ENCODE data around the gene EXOC4.

The EXOC4 gene

DNA sequence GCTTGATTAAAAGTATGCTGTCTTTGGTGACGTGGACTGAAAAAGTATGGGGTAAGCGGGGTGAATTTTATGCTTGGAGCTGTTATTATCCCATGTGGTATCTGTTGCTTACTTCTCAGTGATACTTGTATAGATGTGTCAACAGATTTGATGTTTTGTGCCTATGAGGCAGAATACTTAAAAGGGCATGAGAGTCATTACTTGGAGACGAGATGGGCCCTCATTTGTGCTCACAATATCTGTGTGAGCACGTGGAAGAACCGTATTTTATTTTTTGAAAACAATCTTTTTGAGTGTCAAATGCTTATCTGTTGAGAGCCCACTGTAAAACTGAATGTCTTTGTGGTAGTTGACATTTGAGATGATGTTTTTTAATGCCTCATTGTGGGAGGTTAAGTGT, 281.9 kb downstream of the EXOC4 start:
- Histone ChIP-seq H3K36me3 (ENCODE audit: insufficient read depth, low read length) (no peaks in the 10 kb centered on the region), H3K9me3 (ENCODE audit: control insufficient read depth, insufficient read depth, low read length) (no peaks in the 10 kb centered on the region), H3K9ac (ENCODE audit: low read depth, low read length) (no peak overlapping the region), H3K4me1 (ENCODE audit: insufficient read depth, low read length) (no peaks in the 10 kb centered on the region; the same call in 1 of the 2 replicates)

DNA sequence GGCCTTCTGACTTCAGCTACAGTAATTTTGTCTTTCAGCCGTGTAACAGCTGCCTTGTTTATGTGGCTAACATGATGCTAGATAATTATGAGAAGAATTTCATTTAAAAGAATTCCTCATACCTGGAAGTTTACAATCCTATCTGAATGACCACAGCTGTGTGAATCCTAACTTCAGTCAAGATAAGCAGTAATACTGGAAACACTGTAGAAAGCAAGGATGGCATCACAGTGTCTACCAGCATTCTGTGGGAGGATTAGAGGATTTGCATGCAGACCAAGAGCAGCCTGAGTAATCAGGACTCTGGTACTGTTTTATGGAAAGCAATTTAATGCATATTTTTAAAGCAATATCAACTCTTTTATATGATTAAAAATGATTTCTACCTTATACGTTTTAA, 282.4 kb downstream of the EXOC4 start:
- no peak overlapping the region for H3K9ac ChIP-seq (ENCODE audit: low read depth, low read length)
- H3K9me3 ChIP-seq (ENCODE audit: control insufficient read depth, insufficient read depth, low read length), result no peaks in the 10 kb centered on the region
- no peaks in the 10 kb centered on the region for H3K36me3 ChIP-seq (ENCODE audit: insufficient read depth, low read length)
- H3K4me1 ChIP-seq (ENCODE audit: insufficient read depth, low read length), result peaks cover 2% of the 10 kb centered on the region; the same call in 1 of the 2 replicates

DNA sequence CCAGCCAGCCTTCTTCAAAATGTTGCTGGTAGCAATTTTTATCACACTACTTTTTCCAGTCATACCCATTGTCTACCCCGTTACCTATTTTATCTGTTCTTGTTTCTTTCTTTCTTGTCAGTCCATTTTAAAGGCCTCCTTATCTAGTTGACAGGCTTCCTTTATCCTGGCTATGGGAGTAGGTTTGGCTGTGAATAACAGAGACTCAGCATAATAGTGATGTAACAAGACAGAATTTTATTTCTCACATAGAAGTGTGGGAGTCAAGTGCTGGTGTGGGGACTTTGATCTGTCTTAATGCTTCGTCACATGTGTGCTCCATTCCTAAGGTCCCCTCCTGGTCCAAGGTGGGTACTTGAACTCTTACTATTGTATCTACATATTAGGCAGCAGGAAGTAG, 283.6 kb downstream of the EXOC4 start:
- Histone ChIP-seq H3K9me3 (ENCODE audit: control insufficient read depth, insufficient read depth, low read length) (no peaks in the 10 kb centered on the region), H3K4me1 (ENCODE audit: insufficient read depth, low read length) (peaks cover 6% of the 10 kb centered on the region; the same call in 1 of the 2 replicates), H3K9ac (ENCODE audit: low read depth, low read length) (no peak overlapping the region), H3K36me3 (ENCODE audit: insufficient read depth, low read length) (no peaks in the 10 kb centered on the region)

DNA sequence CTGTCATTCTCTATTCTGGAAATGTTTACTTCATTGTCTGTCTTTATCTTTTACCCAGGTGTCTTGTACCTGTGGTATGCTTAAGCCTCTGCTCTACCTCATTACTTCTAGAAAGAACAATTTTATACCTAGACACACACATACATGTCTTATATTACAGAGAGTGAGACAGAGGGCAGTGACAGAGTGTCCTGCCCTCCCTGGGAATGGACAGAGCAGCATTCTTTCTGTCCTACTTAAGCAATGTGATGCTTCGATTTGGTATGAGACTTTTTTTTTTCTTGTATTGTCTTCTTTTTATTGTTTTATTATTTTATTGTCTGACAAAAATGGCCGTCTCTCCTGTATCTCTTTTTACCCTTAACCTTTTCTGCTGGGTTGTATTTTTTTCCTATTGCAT, 286.1 kb downstream of the EXOC4 start:
- Histone ChIP-seq H3K9ac (ENCODE audit: low read depth, low read length) (no peak overlapping the region), H3K36me3 (ENCODE audit: insufficient read depth, low read length) (no peaks in the 10 kb centered on the region)

DNA sequence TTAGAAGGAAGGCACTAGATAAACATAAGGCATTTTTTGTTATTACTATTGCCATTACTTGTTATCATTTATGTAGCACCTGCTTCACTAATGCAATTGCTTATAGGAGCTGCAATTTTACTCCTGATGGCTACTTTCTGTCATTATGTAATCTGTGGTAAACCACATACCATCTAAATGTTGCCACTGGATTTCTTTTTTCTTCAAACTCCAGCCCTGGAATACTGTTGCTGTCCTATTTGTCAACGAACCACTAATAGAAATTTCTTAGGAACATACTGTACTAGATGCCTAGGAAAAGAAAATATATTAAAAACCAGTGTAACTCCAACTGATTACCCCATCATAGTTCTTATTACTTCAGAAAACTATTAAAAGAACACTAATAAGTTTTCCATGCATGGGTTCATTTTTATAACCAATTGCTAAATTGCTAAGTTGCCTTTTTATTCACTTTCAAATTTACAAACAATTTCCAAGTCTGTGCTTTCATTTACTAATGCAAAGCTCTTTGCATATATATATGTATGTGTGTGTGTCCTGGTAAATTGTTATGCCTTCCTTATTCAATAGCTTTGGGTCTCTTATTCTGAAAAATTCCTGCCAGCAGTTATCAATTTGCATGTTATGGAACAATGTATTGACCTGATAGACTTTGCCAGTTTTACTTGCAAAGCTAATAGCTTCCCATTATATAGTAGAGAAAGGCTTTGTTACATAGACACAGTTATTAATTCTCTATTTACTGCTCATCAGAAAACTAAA, 287.4 kb downstream of the EXOC4 start:
- Histone ChIP-seq H3K4me1 (ENCODE audit: insufficient read depth, low read length) (peaks cover 6% of the 10 kb centered on the region; the same call in 1 of the 2 replicates), H3K9ac (ENCODE audit: low read depth, low read length) (no peak overlapping the region), H3K36me3 (ENCODE audit: insufficient read depth, low read length) (no peaks in the 10 kb centered on the region), H3K9me3 (ENCODE audit: control insufficient read depth, insufficient read depth, low read length) (no peaks in the 10 kb centered on the region)

More for the DNA sequence above, 286.1 kb downstream of the EXOC4 start:
- Histone ChIP-seq H3K9me3 (ENCODE audit: control insufficient read depth, insufficient read depth, low read length) (no peaks in the 10 kb centered on the region), H3K4me1 (ENCODE audit: insufficient read depth, low read length) (peaks cover 6% of the 10 kb centered on the region; the same call in 1 of the 2 replicates)

DNA sequence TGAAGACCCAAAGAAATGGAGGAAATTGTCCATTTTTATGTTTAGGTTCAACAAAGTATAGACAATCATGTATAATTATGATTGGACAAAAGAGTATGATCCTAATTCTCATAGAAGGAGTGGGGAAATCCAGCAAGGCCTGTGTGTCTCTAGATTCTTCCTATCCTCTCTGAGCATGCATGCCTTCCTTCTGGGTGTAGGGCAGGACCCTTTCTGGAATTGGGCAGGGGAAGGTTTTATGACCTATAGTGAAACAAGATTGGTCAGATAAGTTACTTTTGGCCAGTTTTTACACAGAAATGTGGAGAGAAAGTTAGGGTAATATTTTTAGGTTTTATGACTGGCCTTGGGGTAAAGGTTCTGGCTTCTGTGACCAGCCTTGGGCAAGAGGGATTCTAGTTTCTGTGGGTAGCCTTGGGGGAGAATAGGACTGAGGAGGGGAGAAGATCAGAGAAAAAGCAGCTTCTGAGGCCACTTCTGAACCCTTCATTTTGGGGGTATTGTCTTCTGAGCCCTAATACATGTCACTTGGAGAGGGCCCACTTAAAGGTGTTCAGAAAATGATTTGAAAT, 289.4 kb downstream of the EXOC4 start:
- H3K9ac ChIP-seq (ENCODE audit: low read depth, low read length), result no peak overlapping the region
- no peaks in the 10 kb centered on the region for H3K36me3 ChIP-seq (ENCODE audit: insufficient read depth, low read length)
- H3K9me3 ChIP-seq (ENCODE audit: control insufficient read depth, insufficient read depth, low read length), result no peaks in the 10 kb centered on the region
- peaks cover 6% of the 10 kb centered on the region; the same call in 1 of the 2 replicates for H3K4me1 ChIP-seq (ENCODE audit: insufficient read depth, low read length)

DNA sequence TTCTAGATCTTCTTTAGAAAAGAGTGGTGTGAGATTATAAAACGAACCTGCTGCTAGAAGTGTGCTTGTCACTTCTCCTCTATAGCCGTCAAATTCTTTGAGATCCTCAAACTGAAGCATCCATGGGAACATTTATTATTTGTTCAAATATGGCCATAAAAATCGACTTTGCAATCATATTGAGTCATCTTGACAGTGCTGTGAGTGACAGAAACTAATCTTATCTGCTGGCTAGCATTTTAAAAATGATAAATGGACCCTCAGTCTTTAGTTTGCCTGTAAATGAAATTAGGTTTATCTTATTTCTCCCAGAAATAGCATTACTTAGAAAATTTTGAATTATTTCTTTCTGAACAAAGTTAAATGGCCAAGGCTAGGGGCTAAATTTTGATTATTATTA, 290.8 kb downstream of the EXOC4 start:
- H3K36me3 ChIP-seq (ENCODE audit: insufficient read depth, low read length), result no peaks in the 10 kb centered on the region
- H3K4me1 ChIP-seq (ENCODE audit: insufficient read depth, low read length), result peaks cover 6% of the 10 kb centered on the region; the same call in 1 of the 2 replicates
- no peaks in the 10 kb centered on the region for H3K9me3 ChIP-seq (ENCODE audit: control insufficient read depth, insufficient read depth, low read length)
- no peak overlapping the region for H3K9ac ChIP-seq (ENCODE audit: low read depth, low read length)

DNA sequence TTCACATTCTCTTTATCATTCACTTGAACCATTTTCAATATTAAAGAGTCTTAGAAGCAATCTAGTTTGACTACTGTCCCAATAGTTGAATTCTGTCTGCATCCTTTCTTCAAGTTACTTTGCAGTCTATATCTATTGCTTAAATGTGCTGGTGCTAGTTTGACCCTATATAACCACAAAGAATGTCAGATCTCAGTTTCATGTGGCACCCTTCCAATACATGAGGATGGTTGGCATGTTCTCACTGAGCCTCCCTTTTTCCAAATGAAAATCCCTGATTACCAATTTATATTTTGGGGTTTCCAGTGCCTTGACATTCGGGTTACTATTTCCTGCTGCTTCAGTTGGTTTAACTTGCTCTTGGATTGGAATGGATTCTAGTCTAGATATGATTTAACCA, 292.7 kb downstream of the EXOC4 start:
- Histone ChIP-seq H3K36me3 (ENCODE audit: insufficient read depth, low read length) (no peaks in the 10 kb centered on the region), H3K9me3 (ENCODE audit: control insufficient read depth, insufficient read depth, low read length) (no peaks in the 10 kb centered on the region), H3K9ac (ENCODE audit: low read depth, low read length) (no peak overlapping the region), H3K4me1 (ENCODE audit: insufficient read depth, low read length) (peaks cover 1% of the 10 kb centered on the region; the same call in 1 of the 2 replicates)

DNA sequence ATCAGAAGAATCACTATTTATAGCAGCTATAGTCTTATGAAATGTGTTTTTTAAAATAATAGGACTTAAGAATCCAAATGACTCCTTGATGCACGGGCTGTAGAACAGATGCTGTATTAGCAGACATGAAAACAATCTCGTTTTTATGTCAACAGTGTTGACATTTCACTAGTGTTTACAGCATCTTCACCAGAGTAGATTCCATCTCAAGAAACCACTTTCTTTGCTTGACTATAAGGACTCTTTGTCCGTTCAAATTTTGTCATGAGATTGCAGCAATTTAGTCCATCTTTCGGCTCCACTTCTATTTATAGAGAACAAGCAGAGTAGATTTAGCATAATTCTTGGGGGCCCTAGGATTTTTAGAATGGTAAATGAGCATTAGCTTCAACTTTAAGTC, 295.1 kb downstream of the EXOC4 start:
- Histone ChIP-seq H3K9ac (ENCODE audit: low read depth, low read length) (no peak overlapping the region), H3K36me3 (ENCODE audit: insufficient read depth, low read length) (no peaks in the 10 kb centered on the region), H3K4me1 (ENCODE audit: insufficient read depth, low read length) (no peaks in the 10 kb centered on the region), H3K9me3 (ENCODE audit: control insufficient read depth, insufficient read depth, low read length) (no peaks in the 10 kb centered on the region)

DNA sequence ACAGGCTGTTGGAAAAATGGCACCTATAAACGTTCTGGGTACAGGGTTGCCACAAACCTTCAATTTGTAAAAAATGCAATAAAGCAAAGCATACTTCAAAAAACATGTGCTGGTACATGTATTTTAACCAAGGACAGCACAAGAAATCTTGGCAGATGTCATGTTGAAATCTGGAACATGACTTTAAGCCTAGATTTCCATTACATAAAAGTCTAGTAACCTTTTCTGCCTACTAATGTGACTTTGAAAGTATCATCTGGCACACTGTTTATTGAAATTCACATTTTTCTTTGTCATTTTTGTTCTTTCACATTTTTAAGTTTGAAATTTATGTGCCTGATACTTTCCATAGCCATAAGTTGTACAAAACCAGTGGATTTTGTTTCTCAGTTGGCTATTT, 296.8 kb downstream of the EXOC4 start:
- no peak overlapping the region for H3K9ac ChIP-seq (ENCODE audit: low read depth, low read length)
- H3K4me1 ChIP-seq (ENCODE audit: insufficient read depth, low read length), result no peaks in the 10 kb centered on the region
- no peaks in the 10 kb centered on the region for H3K9me3 ChIP-seq (ENCODE audit: control insufficient read depth, insufficient read depth, low read length)
- no peaks in the 10 kb centered on the region for H3K36me3 ChIP-seq (ENCODE audit: insufficient read depth, low read length)

DNA sequence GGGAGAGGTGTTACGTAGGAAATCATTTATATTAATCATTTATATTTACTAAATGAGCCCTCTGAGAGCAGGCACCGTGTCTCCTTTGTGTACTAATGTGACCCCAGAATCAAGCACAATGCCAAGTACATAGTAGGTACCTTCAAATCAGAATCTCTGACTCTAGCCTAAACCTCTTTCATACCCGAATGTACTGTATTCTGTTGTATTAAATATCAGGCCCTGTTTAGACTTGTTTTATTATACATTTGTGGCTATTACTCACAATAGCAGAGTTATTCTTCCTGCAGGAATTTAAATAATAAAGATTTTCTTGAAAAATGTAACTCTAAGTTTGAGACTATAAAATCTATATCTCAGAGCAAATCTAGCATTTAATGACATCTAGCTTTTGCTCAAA, 297.3 kb downstream of the EXOC4 start:
- no peaks in the 10 kb centered on the region for H3K36me3 ChIP-seq (ENCODE audit: insufficient read depth, low read length)
- H3K9ac ChIP-seq (ENCODE audit: low read depth, low read length), result no peak overlapping the region
- no peaks in the 10 kb centered on the region for H3K4me1 ChIP-seq (ENCODE audit: insufficient read depth, low read length)
- no peaks in the 10 kb centered on the region for H3K9me3 ChIP-seq (ENCODE audit: control insufficient read depth, insufficient read depth, low read length)

DNA sequence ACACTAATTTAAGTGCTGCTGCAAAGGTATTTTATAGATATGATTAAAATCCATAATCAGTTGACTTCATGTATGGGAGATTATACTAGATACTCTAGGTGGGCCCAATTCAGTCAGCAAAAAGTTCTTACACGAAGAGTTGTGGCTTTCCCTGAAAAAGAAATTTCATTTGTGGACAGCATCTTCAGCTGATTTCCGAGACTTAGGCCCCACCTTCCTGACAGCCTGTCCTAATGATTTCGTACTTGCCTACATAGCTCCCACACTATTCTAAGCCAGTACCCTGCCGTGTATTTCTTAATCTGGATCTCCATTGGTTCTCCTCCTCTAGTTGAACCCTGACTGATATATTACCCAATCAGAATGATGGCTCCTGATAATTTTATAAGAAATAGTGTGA, 297.9 kb downstream of the EXOC4 start:
- H3K4me1 ChIP-seq (ENCODE audit: insufficient read depth, low read length), result no peaks in the 10 kb centered on the region
- no peak overlapping the region for H3K9ac ChIP-seq (ENCODE audit: low read depth, low read length)
- no peaks in the 10 kb centered on the region for H3K9me3 ChIP-seq (ENCODE audit: control insufficient read depth, insufficient read depth, low read length)
- no peaks in the 10 kb centered on the region for H3K36me3 ChIP-seq (ENCODE audit: insufficient read depth, low read length)

DNA sequence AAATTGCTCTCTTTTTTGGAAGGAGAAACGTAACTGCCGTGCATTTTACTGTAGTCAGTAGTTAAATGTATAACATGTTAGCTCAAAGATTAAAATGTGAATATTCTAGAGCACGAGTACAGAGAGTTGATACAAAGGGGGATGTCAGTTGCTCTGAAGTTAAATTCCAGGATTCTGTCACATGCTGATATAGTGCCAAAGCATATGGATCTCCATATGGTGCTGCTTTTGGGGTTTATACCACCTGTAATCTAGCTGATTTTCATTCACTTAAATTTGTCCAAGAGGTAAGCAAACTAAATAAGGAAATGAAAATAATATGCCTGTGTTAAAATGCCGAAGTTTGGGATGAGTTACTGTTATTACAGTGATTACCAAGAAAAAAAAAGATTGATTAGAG, 298.6 kb downstream of the EXOC4 start:
- Histone ChIP-seq H3K4me1 (ENCODE audit: insufficient read depth, low read length) (no peaks in the 10 kb centered on the region), H3K9ac (ENCODE audit: low read depth, low read length) (no peak overlapping the region), H3K9me3 (ENCODE audit: control insufficient read depth, insufficient read depth, low read length) (no peaks in the 10 kb centered on the region), H3K36me3 (ENCODE audit: insufficient read depth, low read length) (no peaks in the 10 kb centered on the region)

DNA sequence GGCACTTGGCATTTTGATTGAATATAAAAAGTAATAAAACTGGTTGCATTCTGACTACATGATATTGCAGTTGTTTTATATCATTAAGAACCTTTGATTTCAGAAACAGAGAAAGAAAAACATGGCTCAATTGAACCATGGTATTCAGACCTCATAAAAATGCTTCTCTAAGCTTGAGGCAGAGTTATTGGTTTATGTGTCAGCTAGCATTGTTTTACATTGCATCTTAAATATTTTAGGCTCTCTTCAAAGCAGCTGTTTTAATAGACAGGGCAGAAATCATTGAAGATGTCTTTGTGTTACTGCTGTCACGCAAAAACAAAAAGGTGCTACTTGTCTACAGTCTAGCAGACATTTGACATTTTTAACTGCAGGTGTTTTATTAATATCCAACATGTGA, 299.2 kb downstream of the EXOC4 start:
- no peak overlapping the region for H3K9ac ChIP-seq (ENCODE audit: low read depth, low read length)
- H3K4me1 ChIP-seq (ENCODE audit: insufficient read depth, low read length), result no peaks in the 10 kb centered on the region
- no peaks in the 10 kb centered on the region for H3K36me3 ChIP-seq (ENCODE audit: insufficient read depth, low read length)
- H3K9me3 ChIP-seq (ENCODE audit: control insufficient read depth, insufficient read depth, low read length), result no peaks in the 10 kb centered on the region

DNA sequence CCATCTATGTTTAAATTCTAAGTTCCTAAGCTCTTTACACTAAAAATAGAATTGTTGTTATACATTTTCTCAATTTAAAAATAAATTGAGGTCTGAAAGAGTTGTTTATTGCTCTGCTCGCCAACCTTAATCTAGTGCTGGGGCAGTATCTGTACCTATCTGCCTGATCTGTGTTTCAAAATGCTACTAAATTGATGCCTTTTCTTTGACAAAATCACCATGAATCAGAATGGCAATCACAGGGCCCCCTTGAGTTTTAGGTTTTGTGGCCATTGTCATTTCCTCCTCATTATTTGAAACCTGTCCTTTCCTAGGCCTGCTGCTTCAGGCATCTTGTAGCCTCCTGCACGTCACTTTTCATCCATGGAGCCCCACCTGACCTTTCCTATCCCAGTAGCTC, 301.5 kb downstream of the EXOC4 start:
- Histone ChIP-seq H3K36me3 (ENCODE audit: insufficient read depth, low read length) (no peaks in the 10 kb centered on the region), H3K9ac (ENCODE audit: low read depth, low read length) (no peak overlapping the region), H3K9me3 (ENCODE audit: control insufficient read depth, insufficient read depth, low read length) (no peaks in the 10 kb centered on the region), H3K4me1 (ENCODE audit: insufficient read depth, low read length) (no peaks in the 10 kb centered on the region)

Measured in ES-I3 (cell line).